HepG2 (cell line): ENCODE results near the gene NAT9. TPM values are rescaled to one million over a fixed set of nuclear protein-coding genes. Genes with fewer than 3 reads are reported as not detected.
A peak's percentile ranks its signal among the peaks of the same experiment; 100 is the strongest.

ENCODE experiments used
- AKAP8 ChIP-seq: sonication (generic); formaldehyde crosslinking; IDR thresholded peaks from 2 replicates; pipeline ENCODE4 v1.5.1; 2020; ENCODE audit warnings: mild to moderate bottlenecking, missing genetic modification reagents
- ATF1 ChIP-seq: IDR thresholded peaks from 2 replicates; pipeline ENCODE4 v1.6.1; 2016; ENCODE audit warnings: mild to moderate bottlenecking, control low read depth
- CC2D1A ChIP-seq: sonication (generic); formaldehyde crosslinking; IDR thresholded peaks from 2 replicates; pipeline ENCODE4 v1.8.1; 2023; ENCODE audit warnings: mild to moderate bottlenecking, missing genetic modification reagents
- CCDC6 ChIP-seq: sonication (generic); formaldehyde crosslinking; IDR thresholded peaks from 2 replicates; pipeline ENCODE4 v1.8.1; 2022; ENCODE audit warnings: mild to moderate bottlenecking, missing genetic modification reagents, moderate library complexity
- CENPT ChIP-seq: sonication (generic); formaldehyde crosslinking; IDR thresholded peaks from 2 replicates; pipeline ENCODE4 v1.8.0; 2022; ENCODE audit warnings: low read depth, mild to moderate bottlenecking, moderate library complexity, missing genetic modification reagents
- EHMT2 ChIP-seq: fragments of 200-600 bp; sonication (generic); IDR thresholded peaks from 2 replicates; pipeline ENCODE4 v1.7.0; 2017; ENCODE audit warnings: antibody characterized with exemption, low read depth, low read length, borderline replicate concordance
- HIVEP1 ChIP-seq: sonication (generic); formaldehyde crosslinking; IDR thresholded peaks from 2 replicates; pipeline ENCODE4 v1.4.0; 2020; ENCODE audit warnings: mild to moderate bottlenecking, missing genetic modification reagents
- HNRNPH1 ChIP-seq: fragments of 200-400 bp; formaldehyde crosslinking; optimal IDR thresholded peaks from 2 replicates; pipeline ENCODE3; 2017; ENCODE audit warnings: mild to moderate bottlenecking, low read depth, low read length
- KDM5B ChIP-seq: sonication (generic); formaldehyde crosslinking; IDR thresholded peaks from 2 replicates; pipeline ENCODE4 v1.4.0; 2020; ENCODE audit warnings: missing genetic modification reagents, mild to moderate bottlenecking, borderline replicate concordance
- NR2F1 ChIP-seq, 2 experiments: fragments of 450-650 bp in 1 of 2; formaldehyde crosslinking in 1 of 2; IDR thresholded peaks; 2 replicates each; pipeline versions ENCODE4 v1.5.0 to v1.6.1; 2016 to 2020; ENCODE audit warnings: mild to moderate bottlenecking in 1 of 2, missing compliant biosample characterization in 1 of 2, missing genetic modification reagents in 1 of 2, moderate library complexity in 1 of 2
- SIN3B ChIP-seq: fragments of 150-350 bp; IDR thresholded peaks from 2 replicates; pipeline ENCODE4 v1.6.1; 2014; ENCODE audit warnings: low read length
- STAG1 ChIP-seq: sonication (generic); formaldehyde crosslinking; IDR thresholded peaks from 2 replicates; pipeline ENCODE4 v1.4.0; 2020; ENCODE audit warnings: missing genetic modification reagents
- TAF15 ChIP-seq: fragments of 200-400 bp; formaldehyde crosslinking; IDR thresholded peaks from one replicate; pipeline ENCODE4 v1.6.1; 2018; ENCODE audit warnings: mild to moderate bottlenecking, low read depth, low read length; ENCODE audit not compliant: poor library complexity, severe bottlenecking
- ZBTB3 ChIP-seq: sonication (generic); formaldehyde crosslinking; IDR thresholded peaks from 2 replicates; pipeline ENCODE4 v1.4.0; 2020; ENCODE audit warnings: low read depth, mild to moderate bottlenecking, moderate library complexity, missing genetic modification reagents, borderline replicate concordance
- ZMYM2 ChIP-seq: sonication (generic); formaldehyde crosslinking; IDR thresholded peaks from 2 replicates; pipeline ENCODE4 v1.8.0; 2022; ENCODE audit warnings: mild to moderate bottlenecking, missing genetic modification reagents
- ZNF180 ChIP-seq: sonication (generic); formaldehyde crosslinking; IDR thresholded peaks from 2 replicates; pipeline ENCODE4 v1.4.0; 2020; ENCODE audit warnings: low read depth, missing genetic modification reagents, borderline replicate concordance
- ZNF225 ChIP-seq: sonication (generic); formaldehyde crosslinking; IDR thresholded peaks from 2 replicates; pipeline ENCODE4 v1.4.0; 2020; ENCODE audit warnings: mild to moderate bottlenecking, missing genetic modification reagents
- ZNF232 ChIP-seq: sonication (generic); formaldehyde crosslinking; IDR thresholded peaks from 2 replicates; pipeline ENCODE4 v1.4.0; 2020; ENCODE audit warnings: missing genetic modification reagents, borderline replicate concordance
- ZNF337 ChIP-seq: sonication (generic); formaldehyde crosslinking; IDR thresholded peaks from 2 replicates; pipeline ENCODE4 v1.5.1; 2020; ENCODE audit warnings: missing genetic modification reagents, low read depth, mild to moderate bottlenecking, borderline replicate concordance
- ZNF33B ChIP-seq: sonication (generic); formaldehyde crosslinking; IDR thresholded peaks from 2 replicates; pipeline ENCODE4 v1.5.1; 2020; ENCODE audit warnings: mild to moderate bottlenecking, missing genetic modification reagents
- ZNF543 ChIP-seq: sonication (generic); formaldehyde crosslinking; IDR thresholded peaks from 2 replicates; pipeline ENCODE4 v1.4.0; 2020; ENCODE audit warnings: mild to moderate bottlenecking, missing genetic modification reagents
- ZNF878 ChIP-seq: sonication (generic); formaldehyde crosslinking; IDR thresholded peaks from 2 replicates; pipeline ENCODE4 v1.8.1; 2023; ENCODE audit warnings: mild to moderate bottlenecking, missing genetic modification reagents, moderate library complexity
- ZSCAN12 ChIP-seq: sonication (generic); formaldehyde crosslinking; IDR thresholded peaks from 2 replicates; pipeline ENCODE4 v1.9.0; 2021; ENCODE audit warnings: mild to moderate bottlenecking, missing genetic modification reagents
- ZXDC ChIP-seq: sonication (generic); formaldehyde crosslinking; IDR thresholded peaks from 2 replicates; pipeline ENCODE4 v1.5.0; 2020; ENCODE audit warnings: mild to moderate bottlenecking, missing genetic modification reagents
- polyA plus RNA-seq, 8 experiments: library from polyadenylated mRNA; depleted of rRNA in 3 of 8; stranded (reverse) in 7 of 8; unstranded in 1 of 8; fragments of >200 nt; fragmentation: Illumina TruSeq in 4 of 8; extraction: Trizol in 4 of 8; gene quantifications; 2 replicates each; pipeline versions ENCODE4 v1.2.1 to v1.2.3, GENCODE V29; 2011 to 2016; ENCODE audit warnings: low read depth in 4 of 8, missing spikeins in 1 of 8, mixed read lengths in 1 of 8; ENCODE audit not compliant: insufficient read depth in 1 of 8
- total RNA-seq, 5 experiments: library from RNA; depleted of rRNA; stranded (reverse); fragments of >200 nt; fragmentation: Illumina TruSeq; extraction: Trizol; gene quantifications; 2 replicates each; pipeline ENCODE4 v1.2.3, GENCODE V29; 2016; ENCODE audit warnings: low read depth in 1 of 5
- TF ChIP-seq, protein P1 (sequence below): sonication (generic); formaldehyde crosslinking; IDR thresholded peaks from 2 replicates; pipeline ENCODE4 v1.5.1; 2020; ENCODE audit warnings: missing genetic modification reagents, mild to moderate bottlenecking, borderline replicate concordance
- TF ChIP-seq, protein P2 (sequence below): IDR thresholded peaks from 2 replicates; pipeline ENCODE4 v1.6.1; 2016; ENCODE audit warnings: mild to moderate bottlenecking, missing biosample characterization, missing genetic modification reagents

The NAT9 gene
- total and polyA plus RNA-seq, 2 of the 13 experiments (the other 11 are each of a cell fraction or from before 2014, with no cell fraction given): 39.7 to 44.2 TPM

DNA sequence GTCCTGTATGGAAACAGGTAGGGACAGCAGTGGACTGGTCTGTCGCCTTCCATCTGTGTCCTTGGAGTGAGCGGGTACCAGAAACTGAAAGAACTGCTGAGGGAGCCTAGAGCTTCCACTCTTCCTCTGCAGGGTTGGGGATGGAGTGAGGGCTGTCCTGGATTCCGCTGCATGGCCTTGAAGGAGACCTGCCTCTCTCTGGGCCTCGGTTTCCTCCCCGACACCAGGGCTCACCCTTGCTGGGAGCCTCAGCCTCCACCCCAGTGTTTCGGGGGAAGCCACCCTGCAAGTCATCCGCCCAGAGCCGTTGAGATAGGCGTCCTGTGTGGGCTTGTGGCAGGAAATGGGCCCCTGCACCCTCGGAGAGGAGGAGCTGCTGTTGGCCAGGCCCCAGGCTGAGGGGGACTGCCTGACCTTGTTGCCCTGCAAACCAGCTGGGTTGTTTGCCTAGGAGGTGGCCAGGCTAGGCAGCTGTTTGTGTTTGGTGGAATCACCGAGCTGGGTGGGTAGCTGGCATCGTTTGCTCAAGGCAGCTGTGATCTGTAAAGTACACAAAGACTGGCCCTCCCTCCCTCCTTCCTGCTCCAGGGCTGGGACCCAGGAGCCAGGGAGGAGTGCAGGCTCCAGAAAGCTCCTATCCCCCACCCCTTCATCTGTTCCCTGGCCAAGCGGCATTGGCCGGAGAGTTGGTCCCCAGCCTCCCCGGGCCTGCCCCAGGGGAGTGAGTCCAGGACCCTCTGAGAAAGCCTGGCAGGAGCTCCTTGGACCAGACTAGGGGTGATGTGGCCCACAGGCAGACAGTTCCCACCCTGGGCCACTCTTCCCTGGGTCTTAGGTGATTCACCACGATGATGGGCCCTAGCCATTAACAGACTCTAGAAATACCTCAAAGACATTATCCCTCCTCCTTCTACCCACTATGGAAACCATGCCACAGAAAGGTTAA, 37.8 kb downstream of the NAT9 start (continued):
- TF ChIP-seq CCDC6 (CRISPR knock-in tag) (no peak; the same call in 1 of the 2 replicates), EHMT2 (no peak), SIN3B (no peak), ZXDC (no peak), ZSCAN12 (CRISPR knock-in tag) (no peak), ATF1 (CRISPR knock-in tag) (no peak), ZNF180 (CRISPR knock-in tag) (no peak), ZNF543 (CRISPR knock-in tag) (no peak), ZBTB3 (CRISPR knock-in tag) (peak; percentile 11; the same call in 1 of the 2 replicates), AKAP8 (CRISPR knock-in tag) (0 out of 2 replicates have a peak, but pooled peaks have one; percentile 37), CENPT (no peak), HIVEP1 (peak; percentile 97), STAG1 (CRISPR knock-in tag) (no peak), ZNF33B (CRISPR knock-in tag) (0 out of 2 replicates have a peak, but pooled peaks have one; percentile 11), HNRNPH1 (no peak), KDM5B (peak; percentile 70), ZNF232 (no peak), ZNF878 (CRISPR knock-in tag) (no peak), TAF15 (no peak), NR2F1 (CRISPR knock-in tag; IDR thresholded peaks at IDR 0.05) (peak; percentile 81 to 92), ZMYM2 (CRISPR knock-in tag) (0 out of 2 replicates have a peak, but pooled peaks have one; percentile 9), CC2D1A (CRISPR knock-in tag) (no peak), ZNF225 (CRISPR knock-in tag) (0 out of 2 replicates have a peak, but pooled peaks have one; percentile 17), ZNF337 (no peak)
- TF ChIP-seq, protein P1, sequence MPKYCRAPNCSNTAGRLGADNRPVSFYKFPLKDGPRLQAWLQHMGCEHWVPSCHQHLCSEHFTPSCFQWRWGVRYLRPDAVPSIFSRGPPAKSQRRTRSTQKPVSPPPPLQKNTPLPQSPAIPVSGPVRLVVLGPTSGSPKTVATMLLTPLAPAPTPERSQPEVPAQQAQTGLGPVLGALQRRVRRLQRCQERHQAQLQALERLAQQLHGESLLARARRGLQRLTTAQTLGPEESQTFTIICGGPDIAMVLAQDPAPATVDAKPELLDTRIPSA (CRISPR knock-in tag): no peak
- TF ChIP-seq, protein P2, sequence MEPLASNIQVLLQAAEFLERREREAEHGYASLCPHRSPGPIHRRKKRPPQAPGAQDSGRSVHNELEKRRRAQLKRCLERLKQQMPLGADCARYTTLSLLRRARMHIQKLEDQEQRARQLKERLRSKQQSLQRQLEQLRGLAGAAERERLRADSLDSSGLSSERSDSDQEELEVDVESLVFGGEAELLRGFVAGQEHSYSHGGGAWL (CRISPR knock-in tag): peak; percentile 15; the same call in 1 of the 2 replicates
